Measurements from ENCODE around the gene JMJD1C.

DNA sequence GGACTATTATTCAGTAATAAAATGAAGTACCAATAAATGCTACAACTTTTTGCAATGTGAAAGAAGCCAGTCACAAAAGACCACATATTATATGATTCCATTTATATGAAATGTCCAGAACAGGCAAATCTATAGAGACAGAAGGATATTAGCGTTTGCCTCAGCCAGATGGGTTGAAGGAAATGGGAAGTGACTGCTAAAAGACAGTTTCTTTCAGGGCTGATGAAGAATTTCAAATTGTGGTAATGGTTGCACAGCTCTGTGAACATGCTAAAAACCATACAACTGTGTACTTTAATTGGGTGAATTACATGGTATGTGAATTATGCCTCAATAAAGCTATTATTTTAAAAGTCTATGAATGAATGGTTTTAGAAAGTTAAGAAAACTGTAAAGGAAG, 31.5 kb upstream of the JMJD1C start:
- no peak for TF ChIP-seq CTCF (IDR thresholded peaks at IDR 0.05)
- TF ChIP-seq POLR2A (IDR thresholded peaks at IDR 0.05) = no peak
